Hematopoietic multipotent progenitor cell treated with erythropoietin and hydrocortisone succinate and interleukin-3 and kit ligand, for 17 days (in vitro differentiated cells): ENCODE results near the gene MED19.
A peak's percentile ranks its signal among the peaks of the same experiment; 100 is the strongest.
"Not testable (repeated sequence)": the region's sequence is repeated elsewhere in the genome, so short reads cannot be mapped to it uniquely, and the experiment has no call there.

Experiments
- DNase-seq: peaks from one replicate; pipeline ENCODE4 v3.0.0-alpha.2; 2015; ENCODE audit warnings: low spot score

MED19 gene

DNA sequence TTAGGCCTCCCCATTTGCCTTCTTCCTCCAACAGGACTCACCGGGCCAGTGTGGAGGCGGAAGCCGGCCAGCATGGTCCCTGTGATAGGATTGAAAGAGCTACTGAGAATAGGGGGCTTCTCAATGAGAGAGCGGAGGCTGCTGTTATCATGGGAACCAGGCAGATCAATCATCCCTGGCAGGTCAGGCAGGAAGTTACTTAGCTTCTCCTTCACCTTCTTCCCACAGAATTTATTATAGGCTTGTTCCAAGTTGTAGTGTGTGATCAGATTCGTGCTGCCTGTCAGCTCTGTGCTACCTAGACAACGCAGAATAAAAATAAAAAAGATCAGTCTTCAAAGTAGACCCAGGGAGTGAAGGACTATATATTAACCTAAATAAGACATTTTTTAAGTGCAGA lies 7.1 kb downstream of the MED19 start:
- no peak for DNase-seq

- DNase-seq, result no peak
Observed at GRCh38 chr11:57703341-57703740, 8.7 kb downstream of the MED19 start.

GRCh38 chr11:57700425-57700824 lies 11.6 kb downstream of the MED19 start:
- no peak for DNase-seq

GRCh38 chr11:57699813-57700212 lies 12.2 kb downstream of the MED19 start:
- DNase-seq, result no peak

- DNase-seq, result no peak
Observed at GRCh38 chr11:57698843-57699365, 13.1 kb downstream of the MED19 start.

DNA sequence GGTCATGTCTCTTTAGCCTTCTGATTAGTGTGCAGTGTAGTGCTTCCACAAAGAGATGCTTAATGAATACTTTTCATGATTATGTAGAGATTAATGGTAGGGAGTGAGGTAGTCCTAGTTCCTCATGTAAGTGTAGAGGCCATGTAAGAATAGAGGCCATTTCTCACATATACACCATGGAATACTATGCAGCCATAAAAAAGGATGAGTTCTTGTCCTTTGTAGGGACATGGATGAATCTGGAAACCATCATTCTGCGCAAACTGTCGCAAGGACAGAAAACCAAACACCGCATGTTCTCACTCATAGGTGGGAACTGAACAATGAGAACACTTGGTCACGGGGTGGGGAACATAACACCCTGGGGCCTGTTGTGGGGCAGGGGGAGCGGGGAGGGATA lies 21.5 kb downstream of the MED19 start:
- DNase-seq, result not testable (repeated sequence)

- DNase-seq, result no peak
Observed at GRCh38 chr11:57681168-57681567, 30.8 kb downstream of the MED19 start.

DNA sequence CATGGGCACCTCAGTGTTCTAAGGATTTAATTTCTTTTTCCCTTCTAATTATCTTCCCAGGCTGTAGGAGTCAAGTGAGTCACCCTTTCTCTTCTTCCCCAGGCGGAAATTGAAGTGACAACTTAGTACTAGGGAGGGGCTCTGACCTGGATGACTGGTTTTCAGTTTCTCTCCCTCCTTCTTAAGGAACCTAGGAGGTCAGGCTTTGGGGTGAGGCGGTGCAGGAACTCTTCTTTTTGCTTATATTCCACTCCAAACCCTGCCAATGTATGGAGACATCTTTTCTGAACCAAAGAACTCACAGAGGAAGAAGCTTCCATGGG lies 31.5 kb downstream of the MED19 start:
- DNase-seq, result no peak

- no peak for DNase-seq
Observed at GRCh38 chr11:57679396-57679795, 32.6 kb downstream of the MED19 start.

DNA sequence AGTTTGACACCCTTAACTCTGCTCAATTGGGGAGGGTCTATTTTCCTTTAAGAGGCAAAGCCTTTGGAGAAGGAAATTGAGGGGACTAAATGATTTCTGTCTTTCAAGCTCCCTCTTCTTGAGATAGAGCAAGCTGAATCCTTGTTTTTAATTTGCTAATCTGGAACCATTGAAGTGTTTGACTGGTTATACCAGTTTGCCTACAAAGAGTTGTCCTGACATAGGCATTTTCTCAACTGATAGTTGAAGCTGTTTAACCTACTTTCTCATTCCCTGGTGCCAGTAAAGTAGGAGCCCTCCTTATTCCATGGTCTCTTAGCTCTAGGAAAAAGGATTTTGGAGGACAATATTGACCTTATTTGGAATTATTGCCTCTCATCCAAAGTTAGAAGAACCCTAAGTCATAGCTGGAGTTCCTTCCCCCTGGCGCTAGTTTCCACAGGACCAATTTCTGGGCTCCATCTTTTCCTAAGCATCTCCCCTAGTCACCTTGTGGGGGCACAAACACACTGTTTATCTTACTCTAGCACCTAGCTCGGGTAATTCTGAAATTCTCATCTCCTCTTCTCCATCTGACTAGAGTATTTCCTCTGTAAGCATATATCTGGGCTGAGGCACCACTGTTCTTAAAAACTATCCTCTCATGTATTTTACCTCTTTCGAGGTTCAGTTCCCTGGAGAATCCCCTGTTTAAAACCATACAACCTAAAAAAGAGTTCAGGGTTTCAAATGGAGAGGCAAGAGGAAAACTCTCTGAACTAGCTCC lies 36.7 kb downstream of the MED19 start:
- no peak for DNase-seq

DNA sequence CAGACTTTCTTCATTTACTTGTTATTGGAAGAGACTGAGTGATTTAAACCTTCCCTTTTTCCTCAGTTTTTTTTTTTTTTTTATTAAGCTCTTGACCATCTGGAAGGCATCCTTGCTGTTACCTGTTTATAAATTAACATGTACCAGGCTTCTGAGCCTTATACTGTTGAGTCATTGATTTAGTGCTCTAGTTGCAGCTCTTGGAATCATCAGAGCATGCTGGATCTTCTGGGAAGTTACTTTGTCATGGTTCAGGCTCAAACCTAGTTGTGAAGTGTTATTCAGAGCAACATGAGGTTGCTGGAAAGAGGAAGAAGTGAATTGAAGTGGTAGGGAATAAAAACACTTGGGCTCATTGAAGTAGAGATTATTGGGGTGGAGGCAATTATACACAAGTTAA lies 37.8 kb downstream of the MED19 start:
- no peak for DNase-seq

DNA sequence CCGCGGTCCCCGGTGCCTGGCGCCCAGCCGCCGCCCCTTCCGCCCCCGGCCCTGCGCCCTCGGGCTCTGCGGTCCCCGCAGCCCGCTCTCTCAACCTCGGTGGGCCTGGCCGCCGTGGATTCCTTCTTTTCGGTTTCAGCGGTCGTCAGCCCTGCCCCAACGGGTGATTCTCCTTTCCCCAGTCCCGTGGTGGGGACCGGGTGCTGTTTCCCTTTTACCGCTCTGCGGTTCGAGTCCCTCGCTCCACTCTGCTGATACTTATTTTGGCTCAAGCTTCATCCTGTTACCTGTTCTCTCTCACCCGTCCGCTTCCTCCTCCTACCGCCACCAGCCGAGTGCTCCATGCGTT lies 43.6 kb downstream of the MED19 start:
- peak; percentile 64 for DNase-seq

- no peak for DNase-seq
Observed at GRCh38 chr11:57667736-57668433, 44.1 kb downstream of the MED19 start, which contains the start of gene ZDHHC5. ZDHHC5 (plus strand) TSS chr11:57668114; CDS start chr11:57673091, 4,977 bp downstream.

DNA sequence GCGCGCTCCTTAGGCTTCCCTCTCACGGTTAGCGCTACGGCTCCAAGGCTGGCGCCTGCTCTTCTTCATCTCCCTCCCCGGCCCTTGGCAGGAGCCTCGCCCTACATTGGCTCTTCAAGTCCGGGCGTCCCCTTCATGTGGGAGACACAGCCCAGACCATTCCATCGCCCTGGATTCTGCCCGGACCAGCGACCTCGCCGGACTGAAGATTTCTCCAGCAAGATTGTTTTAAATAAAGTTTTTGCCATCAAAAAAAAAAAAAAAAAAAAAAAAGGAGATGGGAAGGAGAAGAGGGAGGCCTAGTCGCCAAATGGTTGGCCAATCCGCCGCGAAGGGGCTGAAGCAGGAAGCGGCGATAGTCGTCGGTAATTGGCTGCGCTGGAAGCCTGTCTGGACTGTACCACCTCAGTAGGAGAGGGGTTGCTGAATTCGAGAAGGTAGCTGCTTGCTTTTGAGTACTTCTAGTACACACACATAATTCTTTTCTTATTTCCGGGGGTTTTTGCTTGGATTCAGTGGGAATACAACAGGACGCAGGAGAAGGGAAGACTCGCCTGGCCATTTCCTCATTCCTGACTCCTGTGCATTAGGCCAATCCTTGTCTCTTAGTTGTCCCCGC lies 44.8 kb downstream of the MED19 start:
- DNase-seq, result peak; percentile 99

GRCh38 chr11:57663975-57664374 lies 48.0 kb downstream of the MED19 start:
- no peak for DNase-seq

GRCh38 chr11:57662893-57663292 lies 49.1 kb downstream of the MED19 start:
- DNase-seq, result peak; percentile 52

DNA sequence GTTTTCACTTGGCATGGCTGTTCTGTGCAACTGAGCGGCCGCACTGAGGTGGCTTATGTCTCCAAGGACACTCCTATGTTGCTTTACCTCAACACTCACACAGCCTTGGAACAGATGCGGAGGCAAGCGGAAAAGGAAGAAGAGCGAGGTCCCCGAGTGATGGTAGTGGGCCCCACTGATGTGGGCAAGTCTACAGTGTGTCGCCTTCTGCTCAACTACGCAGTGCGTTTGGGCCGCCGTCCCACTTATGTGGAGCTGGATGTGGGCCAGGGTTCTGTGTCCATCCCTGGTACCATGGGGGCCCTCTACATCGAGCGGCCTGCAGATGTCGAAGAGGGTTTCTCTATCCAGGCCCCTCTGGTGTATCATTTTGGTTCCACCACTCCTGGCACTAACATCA lies 52.3 kb downstream of the MED19 start:
- DNase-seq, result no peak

- DNase-seq, result no peak
Observed at GRCh38 chr11:57658023-57658361, 54.0 kb downstream of the MED19 start.

GRCh38 chr11:57657194-57658022 lies 54.6 kb downstream of the MED19 start, which contains the start of gene CLP1:
CLP1 (plus strand) TSS chr11:57657762; CDS start chr11:57659477, 1,715 bp downstream.
- peak; percentile 99 for DNase-seq

GRCh38 chr11:57656885-57657193 lies 55.2 kb downstream of the MED19 start:
- no peak for DNase-seq
